K562 (cell line): ENCODE measurements around the gene CHN1. TPM values are rescaled to one million over a fixed set of nuclear protein-coding genes. Genes with fewer than 3 reads are reported as not detected.

ENCODE experiments used
- ATAC-seq: fragments of 200-7000 bp; cut with Tn5 transposase; 3 replicates; pipeline ENCODE4 v1.9.1; 2020; ENCODE audit warnings: moderate library complexity
- BruUV-seq: library from RNA; stranded (reverse); fragments of 400-500 nt; replicated peaks from 2 replicates; lab custom pipeline; 2021; lab: Mats Ljungman, UMichigan
- CTCF ChIA-PET: fragments of 300-600 bp; formaldehyde crosslinking; extraction: SDS; loops from one replicate; lab custom pipeline; 2021; ENCODE audit warnings: low intra/inter-chr PET ratio; lab: Yijun Ruan, JAX
- POLR2A ChIA-PET: fragments of 300-600, 350-650 bp; sonication (Branson Sonifier 250); formaldehyde crosslinking; extraction: SDS; loops from one replicate; lab custom pipeline; 2021; ENCODE audit warnings: antibody characterized with exemption, inconsistent platforms; lab: Yijun Ruan, JAX
- DNase-seq, 4 experiments: peaks; one replicate each; pipeline versions ENCODE4 v3.0.0 to v3.0.0-alpha.2; 2011 to 2018; ENCODE audit warnings: low spot score in 3 of 4, mixed read lengths in 3 of 4; ENCODE audit errors: extremely low read depth in 1 of 4
- FAIRE-seq: peaks from 2 replicates; lab custom pipeline; 2011; peaks lifted over from hg19 to GRCh38; lab: Jason Lieb, UNC
- H2AFZ ChIP-seq: 2 replicates; pipeline ENCODE4 v1.6.0; 2011; ENCODE audit warnings: low read depth, low read length, control low read depth, inconsistent platforms
- H3K27ac ChIP-seq: fragments of 200-600 bp; 3 replicates; pipeline ENCODE4 v1.8.0; 2011; ENCODE audit warnings: low read depth, mild to moderate bottlenecking, control low read depth, inconsistent platforms, low read length, moderate library complexity, mixed read lengths; ENCODE audit errors: extremely low read depth
- H3K27me3 ChIP-seq, 2 experiments: fragments of 300-600 bp in 1 of 2; 2 replicates in 1 of 2; 3 replicates in 1 of 2; pipeline versions ENCODE4 v1.6.0 to v1.8.0; 2011; ENCODE audit warnings: inconsistent platforms in 2 of 2, low read length in 2 of 2, mild to moderate bottlenecking in 1 of 2, mixed read lengths in 1 of 2, moderate library complexity in 1 of 2; ENCODE audit not compliant: control insufficient read depth in 2 of 2, insufficient read depth in 2 of 2
- H3K36me3 ChIP-seq: fragments of 300-600 bp; 3 replicates; pipeline ENCODE4 v1.8.0; 2011; ENCODE audit warnings: mild to moderate bottlenecking, low read length, inconsistent platforms; ENCODE audit not compliant: control insufficient read depth, insufficient read depth
- H3K4me1 ChIP-seq, 2 experiments: fragments of 200-600 bp in 1 of 2; replicated peaks in 1 of 2; 2 replicates in 1 of 2; 3 replicates in 1 of 2; pipeline versions ENCODE4 v1.5.1 to v1.8.0; 2011; ENCODE audit warnings: inconsistent platforms in 2 of 2, low read length in 2 of 2, mild to moderate bottlenecking in 1 of 2, mixed read lengths in 1 of 2, moderate library complexity in 1 of 2; ENCODE audit not compliant: control insufficient read depth in 2 of 2, insufficient read depth in 2 of 2
- H3K4me2 ChIP-seq: 2 replicates; pipeline ENCODE4 v1.6.1; 2011; ENCODE audit warnings: low read length, control low read depth, inconsistent platforms, mixed read lengths; ENCODE audit not compliant: insufficient read depth
- H3K4me3 ChIP-seq: fragments of 200-600 bp; sonication (generic), shearing (Covaris generic); 2 replicates; pipeline ENCODE4 v1.5.1; 2016; ENCODE audit warnings: control low read depth, inconsistent platforms
- H3K79me2 ChIP-seq: fragments of 200-600 bp; 3 replicates; pipeline ENCODE4 v1.8.0; 2011; ENCODE audit warnings: low read length, inconsistent platforms; ENCODE audit not compliant: control insufficient read depth, insufficient read depth
- H3K9ac ChIP-seq, 2 experiments: 2 replicates each; pipeline versions ENCODE4 v1.6.0 to v1.6.1; 2011; ENCODE audit warnings: low read depth in 2 of 2, low read length in 2 of 2, control low read depth in 1 of 2, inconsistent platforms in 1 of 2, mild to moderate bottlenecking in 1 of 2, mixed read lengths in 1 of 2; ENCODE audit not compliant: insufficient read depth in 1 of 2
- H3K9me1 ChIP-seq: one replicate; pipeline ENCODE4 v1.6.0; 2011; ENCODE audit warnings: inconsistent platforms, mild to moderate bottlenecking, low read length, moderate library complexity; ENCODE audit not compliant: control insufficient read depth, insufficient read depth
- H3K9me3 ChIP-seq: replicated peaks from 2 replicates; pipeline ENCODE4 v1.5.1; 2011; ENCODE audit warnings: low read depth, low read length, inconsistent platforms; ENCODE audit not compliant: control insufficient read depth, insufficient read depth
- H4K20me1 ChIP-seq: replicated peaks from 2 replicates; pipeline ENCODE4 v1.6.1; 2011; ENCODE audit warnings: low read length, inconsistent platforms, mixed read lengths; ENCODE audit not compliant: control insufficient read depth, insufficient read depth
- CHD2 ChIP-seq: IDR thresholded peaks from 2 replicates; pipeline ENCODE4 v1.6.1; 2011; ENCODE audit warnings: low read depth, low read length
- FOXK2 ChIP-seq, 2 experiments: fragments of 450-650 bp; IDR thresholded peaks in 1 of 2; conservative IDR thresholded peaks in 1 of 2; 2 replicates each; pipeline ENCODE4 v1.6.1; 2016; ENCODE audit warnings: low read depth in 2 of 2, mild to moderate bottlenecking in 1 of 2
- GTF2A2 ChIP-seq: IDR thresholded peaks from 2 replicates; pipeline ENCODE4 v1.6.1; 2016; ENCODE audit warnings: mild to moderate bottlenecking, missing genetic modification characterization, missing compliant biosample characterization
- HCFC1 ChIP-seq: IDR thresholded peaks from 2 replicates; pipeline ENCODE4 v1.6.1; 2012; ENCODE audit warnings: low read depth, low read length, improper control_type of control experiment
- HSF4 ChIP-seq: fragments of 250-450 bp; sonication (Bioruptor Pico); IDR thresholded peaks from 2 replicates; pipeline ENCODE4 v2.1.2; 2022; ENCODE audit warnings: mild to moderate bottlenecking, moderate library complexity, borderline replicate concordance
- MAFG ChIP-seq: fragments of 450-650 bp; conservative IDR thresholded peaks from 2 replicates; pipeline ENCODE4 v1.6.1; 2016; ENCODE audit warnings: missing genetic modification characterization, missing compliant biosample characterization
- NFATC3 ChIP-seq: fragments of 450-650 bp; IDR thresholded peaks from 2 replicates; pipeline ENCODE4 v1.6.1; 2017; ENCODE audit warnings: mild to moderate bottlenecking
- NUFIP1 ChIP-seq: fragments of 450-650 bp; IDR thresholded peaks from 2 replicates; pipeline ENCODE4 v1.6.1; 2018; ENCODE audit not compliant: partially characterized antibody
- RFX5 ChIP-seq: IDR thresholded peaks from 2 replicates; pipeline ENCODE4 v1.6.1; 2011; ENCODE audit warnings: low read depth, mild to moderate bottlenecking, improper control_type of control experiment, low read length
- SETDB1 ChIP-seq: IDR thresholded peaks from one replicate; pipeline ENCODE4 v1.6.1; 2012; ENCODE audit warnings: low read length, control low read depth, inconsistent platforms
- SRF ChIP-seq, 2 experiments: fragments of 250-450, 450-650 bp in 1 of 2; sonication (Bioruptor Pico) in 1 of 2; sonication (generic) in 1 of 2; formaldehyde crosslinking; IDR thresholded peaks; 2 replicates each; pipeline versions ENCODE4 v1.5.0 to v1.5.1; 2020 to 2022; ENCODE audit warnings: mild to moderate bottlenecking in 1 of 2, missing genetic modification reagents in 1 of 2
- TCFL5 ChIP-seq: fragments of 250-450 bp; sonication (Bioruptor Pico); conservative IDR thresholded peaks from 2 replicates; pipeline ENCODE4 v1.6.1; 2021; ENCODE audit warnings: mild to moderate bottlenecking, moderate library complexity, matching md5 sums
- XRCC4 ChIP-seq: IDR thresholded peaks from one replicate; pipeline ENCODE4 v1.6.1; 2011; ENCODE audit not compliant: insufficient read depth, insufficient read length; ENCODE audit errors: extremely low read depth
- ZNF583 ChIP-seq: fragments of 250-450 bp; sonication (Bioruptor Pico); IDR thresholded peaks from 2 replicates; pipeline ENCODE4 v1.4.0; 2020
- WGBS: fragments of 100-300 bp; shearing (Covaris generic); methylation state at CpG from one replicate; pipeline ENCODE4 v1.1.6; 2016; ENCODE audit warnings: low coverage, mixed read lengths; ENCODE audit not compliant: insufficient coverage; ENCODE audit errors: missing lambda C conversion rate; 5-methylcytosine and 5-hydroxymethylcytosine counted together
- in situ Hi-C: fragments of 300-500 bp; cut with MboI; formaldehyde crosslinking; loops from 4 replicates; pipeline ENCODE4 v1.15.0; 2018; ENCODE audit warnings: inconsistent platforms, mixed read lengths
- intact Hi-C: fragments of 100-400 bp; cut with micrococcal nuclease; formaldehyde crosslinking; loops from 2 replicates; pipeline ENCODE4 v1.14.2; 2022
- polyA plus RNA-seq, 8 experiments: library from polyadenylated mRNA; depleted of rRNA in 4 of 8; stranded (reverse) in 5 of 8; unstranded in 3 of 8; fragments of >200 nt; fragmentation: Nextera tagmentation in 2 of 8; fragmentation: Illumina TruSeq in 1 of 8; extraction: Ambion mirVana in 2 of 8; extraction: Trizol in 1 of 8; gene quantifications; 2 replicates each; pipeline versions ENCODE4 v1.2.1 to v1.2.3, GENCODE V29; 2011 to 2014; ENCODE audit warnings: inconsistent platforms in 1 of 8, missing spikeins in 1 of 8
- total RNA-seq, 7 experiments: library from RNA; depleted of rRNA in 6 of 7; stranded (reverse); fragments of >200 nt in 6 of 7; fragmentation: Illumina TruSeq in 2 of 7; extraction: Trizol in 2 of 7; gene quantifications; 2 replicates each; pipeline versions ENCODE4 v1.2.1 to v1.2.3, GENCODE V29; 2011 to 2021; ENCODE audit warnings: low replicate concordance in 1 of 7
- TF ChIP-seq, protein P1 (sequence below): fragments of 250-450 bp; sonication (Bioruptor Pico); IDR thresholded peaks from 2 replicates; pipeline ENCODE4 v1.8.0; 2022; ENCODE audit warnings: moderate library complexity, mild to moderate bottlenecking, inconsistent platforms
- TF ChIP-seq, protein P2 (sequence below): fragments of 450-650 bp; IDR thresholded peaks from 2 replicates; pipeline ENCODE4 v1.6.1; 2016; ENCODE audit warnings: antibody characterized with exemption
- TF ChIP-seq, protein P3 (sequence below): fragments of 450-650 bp; IDR thresholded peaks from 2 replicates; pipeline ENCODE4 v1.6.1; 2017; ENCODE audit warnings: mild to moderate bottlenecking, moderate library complexity
- TF ChIP-seq, protein P4 (sequence below), 2 experiments: IDR thresholded peaks; 2 replicates each; pipeline ENCODE4 v1.6.1; 2011; ENCODE audit warnings: borderline replicate concordance in 1 of 2, control low read depth in 1 of 2, low read depth in 1 of 2, low read length in 1 of 2, mild to moderate bottlenecking in 1 of 2, mixed read lengths in 1 of 2, moderate library complexity in 1 of 2; ENCODE audit not compliant: insufficient read depth in 1 of 2, insufficient read length in 1 of 2, poor library complexity in 1 of 2, severe bottlenecking in 1 of 2; ENCODE audit errors: extremely low read depth in 1 of 2

CHN1 gene
- total and polyA plus RNA-seq, 9 of the 15 experiments (the other 6 are each of a cell fraction or from before 2014, with no cell fraction given) = 0.17 to 2.0 (median 0.87) TPM

DNA sequence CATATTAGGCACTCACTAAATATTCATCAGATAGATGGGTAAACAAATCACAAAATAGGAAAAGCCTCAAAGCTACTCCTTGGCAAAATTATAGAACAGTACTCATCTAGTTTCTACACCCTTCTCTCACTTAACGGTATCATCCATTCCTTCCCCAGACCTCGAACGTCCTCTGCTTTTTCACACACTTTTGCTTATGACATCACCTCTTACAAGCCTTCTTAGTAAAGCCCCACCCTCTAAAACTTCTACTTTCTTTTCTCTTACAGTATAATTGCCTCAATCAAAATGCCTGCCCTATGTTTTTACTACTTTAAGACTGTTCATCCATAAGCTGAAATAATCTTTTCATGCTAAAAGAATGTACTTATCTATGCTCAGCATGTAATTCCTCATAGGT is 8.1 kb downstream of the CHN1 start:
- ChIA-PET CTCF (no interaction called here), POLR2A (no interaction called here)
- H3K27ac ChIP-seq = no peak overlapping the region
- no TSS peak for BruUV-seq
- TF ChIP-seq NUFIP1 = no peak
- no peak for TF ChIP-seq RFX5
- no peak for TF ChIP-seq GTF2A2
- TF ChIP-seq, protein P1, sequence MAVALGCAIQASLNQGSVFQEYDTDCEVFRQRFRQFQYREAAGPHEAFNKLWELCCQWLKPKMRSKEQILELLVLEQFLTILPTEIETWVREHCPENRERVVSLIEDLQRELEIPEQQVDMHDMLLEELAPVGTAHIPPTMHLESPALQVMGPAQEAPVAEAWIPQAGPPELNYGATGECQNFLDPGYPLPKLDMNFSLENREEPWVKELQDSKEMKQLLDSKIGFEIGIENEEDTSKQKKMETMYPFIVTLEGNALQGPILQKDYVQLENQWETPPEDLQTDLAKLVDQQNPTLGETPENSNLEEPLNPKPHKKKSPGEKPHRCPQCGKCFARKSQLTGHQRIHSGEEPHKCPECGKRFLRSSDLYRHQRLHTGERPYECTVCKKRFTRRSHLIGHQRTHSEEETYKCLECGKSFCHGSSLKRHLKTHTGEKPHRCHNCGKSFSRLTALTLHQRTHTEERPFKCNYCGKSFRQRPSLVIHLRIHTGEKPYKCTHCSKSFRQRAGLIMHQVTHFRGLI (CRISPR knock-in tag) = no peak
- TF ChIP-seq, protein P2, sequence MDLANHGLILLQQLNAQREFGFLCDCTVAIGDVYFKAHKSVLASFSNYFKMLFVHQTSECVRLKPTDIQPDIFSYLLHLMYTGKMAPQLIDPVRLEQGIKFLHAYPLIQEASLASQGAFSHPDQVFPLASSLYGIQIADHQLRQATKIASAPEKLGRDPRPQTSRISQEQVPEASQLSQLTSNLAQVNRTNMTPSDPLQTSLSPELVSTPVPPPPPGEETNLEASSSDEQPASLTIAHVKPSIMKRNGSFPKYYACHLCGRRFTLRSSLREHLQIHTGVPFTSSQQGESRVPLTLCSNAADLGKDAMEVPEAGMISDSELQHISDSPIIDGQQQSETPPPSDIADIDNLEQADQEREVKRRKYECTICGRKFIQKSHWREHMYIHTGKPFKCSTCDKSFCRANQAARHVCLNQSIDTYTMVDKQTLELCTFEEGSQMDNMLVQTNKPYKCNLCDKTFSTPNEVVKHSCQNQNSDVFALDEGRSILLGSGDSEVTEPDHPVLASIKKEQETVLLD = no peak
- TF ChIP-seq, protein P3, sequence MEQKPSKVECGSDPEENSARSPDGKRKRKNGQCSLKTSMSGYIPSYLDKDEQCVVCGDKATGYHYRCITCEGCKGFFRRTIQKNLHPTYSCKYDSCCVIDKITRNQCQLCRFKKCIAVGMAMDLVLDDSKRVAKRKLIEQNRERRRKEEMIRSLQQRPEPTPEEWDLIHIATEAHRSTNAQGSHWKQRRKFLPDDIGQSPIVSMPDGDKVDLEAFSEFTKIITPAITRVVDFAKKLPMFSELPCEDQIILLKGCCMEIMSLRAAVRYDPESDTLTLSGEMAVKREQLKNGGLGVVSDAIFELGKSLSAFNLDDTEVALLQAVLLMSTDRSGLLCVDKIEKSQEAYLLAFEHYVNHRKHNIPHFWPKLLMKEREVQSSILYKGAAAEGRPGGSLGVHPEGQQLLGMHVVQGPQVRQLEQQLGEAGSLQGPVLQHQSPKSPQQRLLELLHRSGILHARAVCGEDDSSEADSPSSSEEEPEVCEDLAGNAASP = no peak
- TF ChIP-seq ZNF583 (CRISPR knock-in tag) = no peak
- TF ChIP-seq CHD2 = no peak
- no peak for TF ChIP-seq FOXK2 (conservative IDR thresholded peaks at IDR 0.05 in 1 of 2, IDR thresholded peaks at IDR 0.05 in 1 of 2; ENCODE audit: low read depth in 2 of 2)
- no peak for TF ChIP-seq SETDB1
- no peak for TF ChIP-seq MAFG (tag)
- no peak for TF ChIP-seq NFATC3
- no peak for TF ChIP-seq TCFL5
- TF ChIP-seq HSF4 = no peak
- no peak for TF ChIP-seq XRCC4
- TF ChIP-seq SRF (CRISPR knock-in tag; IDR thresholded peaks at IDR 0.05) = no peak
- TF ChIP-seq HCFC1 = no peak
- TF ChIP-seq, protein P4, sequence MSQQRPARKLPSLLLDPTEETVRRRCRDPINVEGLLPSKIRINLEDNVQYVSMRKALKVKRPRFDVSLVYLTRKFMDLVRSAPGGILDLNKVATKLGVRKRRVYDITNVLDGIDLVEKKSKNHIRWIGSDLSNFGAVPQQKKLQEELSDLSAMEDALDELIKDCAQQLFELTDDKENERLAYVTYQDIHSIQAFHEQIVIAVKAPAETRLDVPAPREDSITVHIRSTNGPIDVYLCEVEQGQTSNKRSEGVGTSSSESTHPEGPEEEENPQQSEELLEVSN (IDR thresholded peaks at IDR 0.05; ENCODE audit: borderline replicate concordance in 1 of 2, extremely low read depth in 1 of 2, insufficient read depth in 1 of 2, insufficient read length in 1 of 2, low read depth in 1 of 2, low read length in 1 of 2, poor library complexity in 1 of 2, severe bottlenecking in 1 of 2) = no peak
- no peaks in the 10 kb centered on the region for H3K79me2 ChIP-seq
- no peaks in the 10 kb centered on the region for H3K36me3 ChIP-seq
- H2AFZ ChIP-seq = no peak overlapping the region
- H4K20me1 ChIP-seq = no peaks in the 10 kb centered on the region; the same call in 1 of the 2 replicates
- 2% methylated on average over 3 of the region's 3 CpGs for WGBS
- in situ Hi-C loops (no loop called here), intact Hi-C loops (no loop called here)
- no peak overlapping the region for H3K4me3 ChIP-seq
- H3K9me3 ChIP-seq = no peaks in the 10 kb centered on the region
- H3K4me2 ChIP-seq = no peak overlapping the region
- peaks cover 6 to 21% of the 10 kb centered on the region in 2 experiments for H3K27me3 ChIP-seq
- H3K9ac ChIP-seq = no peak overlapping the region
- ATAC-seq = no peak
- FAIRE-seq = no peak
- DNase-seq = no peak
- H3K9me1 ChIP-seq = no peaks in the 10 kb centered on the region
- H3K4me1 ChIP-seq = no peaks in the 10 kb centered on the region
